ENCODE data around the gene CLN5.
A peak's percentile ranks its signal among the peaks of the same experiment; 100 is the strongest.

CLN5 gene

DNA sequence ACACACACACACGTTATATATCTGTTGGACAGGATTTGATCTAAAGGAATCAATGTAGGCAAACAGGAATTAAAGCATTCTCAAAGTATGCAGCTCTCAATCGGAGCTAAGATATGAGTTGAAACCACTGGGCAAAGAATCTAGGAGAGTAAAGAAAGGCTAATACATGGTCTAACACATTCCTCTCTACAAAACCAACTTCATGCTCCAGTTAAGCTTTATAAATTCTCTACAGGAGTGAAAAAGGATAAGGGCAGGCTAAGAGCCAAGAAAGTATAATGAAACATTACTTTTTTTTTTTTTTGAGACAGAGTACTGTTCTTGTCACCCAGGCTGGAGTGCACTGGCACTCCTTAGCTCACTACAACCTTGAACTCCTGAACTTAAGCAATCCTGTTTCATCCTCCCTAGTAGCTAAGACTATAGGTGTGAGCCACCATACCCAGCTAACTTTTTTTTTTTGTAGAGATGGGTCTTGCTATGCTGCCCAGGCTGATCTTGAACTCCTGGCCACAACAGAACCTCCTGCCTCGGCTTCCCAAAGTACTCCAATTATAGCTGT lies 24.5 kb downstream of the CLN5 start:
- Mint-ChIP-seq H3K27me3 (no peaks in the 10 kb centered on the region), H3K36me3 (peaks cover 54% of the 10 kb centered on the region), H3K27ac (no peak overlapping the region), H3K9me3 (no peaks in the 10 kb centered on the region), H3K4me1 (peaks cover 9% of the 10 kb centered on the region), H3K4me3 (no peak overlapping the region)
- DNase-seq: no peak
- CTCF ChIA-PET: interaction anchor here (0.9 to 2.3 kb wide), 4 partner anchors 9 to 23 kb away, joined by 3 to 9 read pairs (median 4); no protein-coding TSS in a partner anchor

- CTCF ChIA-PET: interaction anchor here (0.9 to 2.3 kb wide), 4 partner anchors 8 to 24 kb away, joined by 3 to 9 read pairs (median 4); no protein-coding TSS in a partner anchor
- Mint-ChIP-seq H3K27ac (no peak overlapping the region), H3K4me3 (no peak overlapping the region), H3K4me1 (peaks cover 16% of the 10 kb centered on the region), H3K27me3 (no peaks in the 10 kb centered on the region), H3K9me3 (no peaks in the 10 kb centered on the region), H3K36me3 (peaks cover 52% of the 10 kb centered on the region)
- no peak for DNase-seq
Observed at GRCh38 chr13:77016888-77017623, 25.2 kb downstream of the CLN5 start.

GRCh38 chr13:77019756-77020155 lies 27.9 kb downstream of the CLN5 start:
- Mint-ChIP-seq H3K9me3 (no peaks in the 10 kb centered on the region), H3K27me3 (no peaks in the 10 kb centered on the region), H3K4me1 (peaks cover 41% of the 10 kb centered on the region), H3K4me3 (no peak overlapping the region), H3K27ac (no peak overlapping the region), H3K36me3 (peaks cover 44% of the 10 kb centered on the region)
- DNase-seq: no peak
- CTCF ChIA-PET: interaction anchor here (0.7 kb wide), 1 partner anchor 33 kb away, joined by 3 read pairs; no protein-coding TSS in a partner anchor

DNA sequence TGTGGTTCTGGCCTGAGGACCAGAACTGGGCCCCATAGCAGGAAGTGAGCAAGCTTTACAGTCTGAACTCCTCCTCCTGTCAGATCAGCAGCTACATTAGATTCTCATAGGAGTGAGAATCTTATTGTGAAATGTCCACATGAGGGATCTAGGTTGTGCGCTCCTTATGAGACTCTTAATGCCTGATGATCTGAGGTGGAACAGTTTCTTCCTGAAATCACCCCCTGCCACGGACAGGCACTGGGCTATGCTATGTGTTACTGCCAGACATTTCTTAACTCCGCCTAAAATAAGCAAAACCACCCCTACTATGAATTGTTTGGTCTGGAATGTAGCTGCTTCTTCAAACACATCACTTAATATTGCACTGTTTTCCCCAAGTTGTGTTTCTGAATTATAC lies 30.5 kb downstream of the CLN5 start:
- peaks cover 57% of the 10 kb centered on the region for H3K4me1 Mint-ChIP-seq
- no peak for DNase-seq
- H3K27ac Mint-ChIP-seq: peak overlapping the region; percentile 45
- CTCF ChIA-PET: interaction anchor here (1.3 kb wide), 1 partner anchor 29 kb away, joined by 3 read pairs; no protein-coding TSS in a partner anchor
- no peak overlapping the region for H3K4me3 Mint-ChIP-seq
- peaks cover 40% of the 10 kb centered on the region for H3K36me3 Mint-ChIP-seq
- no peaks in the 10 kb centered on the region for H3K9me3 Mint-ChIP-seq
- H3K27me3 Mint-ChIP-seq: peaks cover 9% of the 10 kb centered on the region

- Mint-ChIP-seq H3K27me3 (peaks cover 12% of the 10 kb centered on the region), H3K36me3 (peaks cover 27% of the 10 kb centered on the region), H3K9me3 (no peaks in the 10 kb centered on the region), H3K4me1 (peaks cover 62% of the 10 kb centered on the region), H3K27ac (peak overlapping the region; percentile 98), H3K4me3 (peak overlapping the region; percentile 97)
- peak; percentile 89 for DNase-seq
- CTCF ChIA-PET: interaction anchor here (0.9 to 2.0 kb wide), 6 partner anchors 9 to 299 kb away, joined by 3 to 9 read pairs (median 4); partner anchors contain the start of gene CLN5
Observed at GRCh38 chr13:77026255-77026860, 34.5 kb downstream of the CLN5 start.

DNA sequence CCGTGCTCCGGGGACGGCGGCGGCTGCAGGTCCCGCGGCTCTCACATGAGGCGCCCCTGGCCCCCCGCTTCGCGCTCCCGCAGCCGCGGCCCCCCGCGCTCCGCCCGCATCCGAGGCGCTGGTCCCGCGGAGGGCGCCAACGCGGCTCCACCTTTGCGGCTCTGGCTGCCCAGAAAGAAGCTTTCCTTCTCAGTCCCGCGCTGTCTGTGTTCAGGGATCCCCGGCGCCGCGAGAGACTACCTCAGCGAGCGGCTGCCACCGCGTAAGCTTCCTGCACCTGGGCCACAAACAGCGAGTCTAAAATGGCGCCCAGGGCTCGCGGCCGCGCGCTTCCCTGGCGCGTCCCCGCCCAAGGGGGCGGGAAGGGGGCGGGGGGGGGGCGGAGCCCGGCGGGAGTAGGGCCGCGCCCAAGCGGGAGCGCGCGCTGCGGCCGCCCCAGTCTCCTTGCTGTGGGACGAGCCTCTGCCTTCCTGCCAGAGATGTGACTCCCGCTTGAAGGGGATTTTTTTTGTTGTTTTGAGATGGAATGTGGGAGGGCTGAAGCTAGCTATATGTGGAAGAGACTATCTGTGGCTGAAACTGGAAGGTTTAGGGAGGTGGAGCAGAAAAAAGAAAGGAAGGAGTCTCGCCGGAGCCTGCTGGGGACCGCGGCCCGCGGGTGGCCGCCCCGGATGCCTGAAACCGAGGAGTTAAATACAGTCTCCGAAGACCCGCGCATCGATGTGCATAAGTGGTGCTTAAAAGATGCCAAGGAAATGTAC lies 35.2 kb downstream of the CLN5 start, which contains the start of gene FBXL3:
Gene FBXL3 (minus strand): TSS at position 299 of the 761 bp plus-strand sequence. CDS start 5,299 bp downstream, outside the sequence.
- peaks cover 12% of the 10 kb centered on the region for H3K27me3 Mint-ChIP-seq
- H3K4me1 Mint-ChIP-seq: peaks cover 55% of the 10 kb centered on the region

DNA sequence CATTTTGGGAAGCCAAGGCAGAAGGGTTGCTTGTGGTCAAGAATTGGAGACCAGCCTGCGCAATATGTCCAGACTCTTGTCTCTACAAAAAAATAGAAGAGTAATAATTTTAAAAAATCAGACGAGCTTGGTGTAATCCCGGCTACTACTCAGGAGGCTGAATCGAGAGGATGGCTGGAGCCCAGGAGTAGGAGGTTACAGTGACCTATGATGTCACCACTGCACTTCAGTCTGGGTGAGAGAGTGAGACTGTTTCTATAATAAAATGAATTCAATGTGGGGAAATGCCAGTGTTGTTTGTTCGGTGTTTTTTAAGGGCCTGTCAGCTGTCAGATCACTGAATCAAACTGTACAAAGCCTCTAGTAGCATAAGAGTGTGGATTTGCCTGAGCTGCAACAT lies 36.3 kb downstream of the CLN5 start:
- peak overlapping the region; percentile 49 for H3K27ac Mint-ChIP-seq
- H3K9me3 Mint-ChIP-seq: no peaks in the 10 kb centered on the region
- peaks cover 12% of the 10 kb centered on the region for H3K27me3 Mint-ChIP-seq
- CTCF ChIA-PET: interaction anchor here (1.0 to 2.0 kb wide), 3 partner anchors 28 to 450 kb away, joined by 3 to 5 read pairs (median 3); no protein-coding TSS in a partner anchor
- H3K36me3 Mint-ChIP-seq: peaks cover 17% of the 10 kb centered on the region
- peak overlapping the region; percentile 97 for H3K4me3 Mint-ChIP-seq
- DNase-seq: no peak
- peaks cover 44% of the 10 kb centered on the region for H3K4me1 Mint-ChIP-seq

More for the DNA sequence above, 35.2 kb downstream of the CLN5 start, which contains the start of gene FBXL3:
- H3K9me3 Mint-ChIP-seq: no peaks in the 10 kb centered on the region
- DNase-seq: peak; percentile 84
- peak within 1 kb of the TSS; percentile 98 for H3K27ac Mint-ChIP-seq
- peaks cover 24% of the 10 kb centered on the region for H3K36me3 Mint-ChIP-seq
- CTCF ChIA-PET: interaction anchor here (0.9 to 2.0 kb wide), 5 partner anchors 8 to 451 kb away, joined by 3 to 5 read pairs (median 3); no protein-coding TSS in a partner anchor
- peak within 1 kb of the TSS; percentile 97 for H3K4me3 Mint-ChIP-seq

GRCh38 chr13:77029436-77029835 lies 37.6 kb downstream of the CLN5 start:
- no peak overlapping the region for H3K4me3 Mint-ChIP-seq
- no peak for DNase-seq
- H3K27me3 Mint-ChIP-seq: peaks cover 12% of the 10 kb centered on the region
- peaks cover 34% of the 10 kb centered on the region for H3K4me1 Mint-ChIP-seq
- no peak overlapping the region for H3K27ac Mint-ChIP-seq
- no peaks in the 10 kb centered on the region for H3K9me3 Mint-ChIP-seq
- CTCF ChIA-PET: no interaction called here
- peaks cover 10% of the 10 kb centered on the region for H3K36me3 Mint-ChIP-seq

DNA sequence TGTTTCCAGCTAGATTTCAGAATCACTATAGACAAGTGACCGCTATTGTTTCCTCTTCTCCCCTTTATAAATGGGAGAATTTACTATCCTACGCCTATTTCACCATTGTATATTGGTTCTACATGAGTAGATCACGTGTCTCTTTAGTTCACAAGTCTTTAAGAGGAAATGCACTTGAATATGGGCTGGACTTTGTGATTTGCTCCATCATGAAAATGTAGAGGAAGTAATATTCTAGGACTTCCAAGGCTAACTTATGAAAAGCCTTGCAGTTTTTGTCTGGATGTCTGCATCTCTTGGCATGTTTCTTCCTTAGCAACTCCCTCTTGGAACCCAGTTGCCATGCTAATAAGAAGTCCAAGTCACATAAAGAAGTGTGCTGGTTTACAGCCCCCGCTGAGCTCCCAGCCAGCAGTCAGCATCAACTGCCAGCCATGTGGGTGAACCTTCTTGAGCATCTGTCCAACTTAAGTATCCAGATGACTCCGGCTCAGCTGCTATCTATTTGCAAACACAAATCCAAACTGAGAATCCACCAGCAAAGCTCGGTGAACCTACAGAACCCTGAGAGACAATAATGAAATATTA lies 39.9 kb downstream of the CLN5 start:
- peaks cover 1% of the 10 kb centered on the region for H3K36me3 Mint-ChIP-seq
- peaks cover 8% of the 10 kb centered on the region for H3K27me3 Mint-ChIP-seq
- no peak overlapping the region for H3K4me3 Mint-ChIP-seq
- H3K9me3 Mint-ChIP-seq: no peaks in the 10 kb centered on the region
- no peak overlapping the region for H3K27ac Mint-ChIP-seq
- CTCF ChIA-PET: interaction anchor here (0.8 to 1.3 kb wide), 2 partner anchors 10 to 15 kb away, joined by 3 to 4 read pairs; no protein-coding TSS in a partner anchor
- peaks cover 15% of the 10 kb centered on the region for H3K4me1 Mint-ChIP-seq
- DNase-seq: no peak

- Mint-ChIP-seq H3K4me3 (no peak overlapping the region), H3K36me3 (no peaks in the 10 kb centered on the region)
Observed at GRCh38 chr13:77033717-77034302, 41.9 kb downstream of the CLN5 start.

DNA sequence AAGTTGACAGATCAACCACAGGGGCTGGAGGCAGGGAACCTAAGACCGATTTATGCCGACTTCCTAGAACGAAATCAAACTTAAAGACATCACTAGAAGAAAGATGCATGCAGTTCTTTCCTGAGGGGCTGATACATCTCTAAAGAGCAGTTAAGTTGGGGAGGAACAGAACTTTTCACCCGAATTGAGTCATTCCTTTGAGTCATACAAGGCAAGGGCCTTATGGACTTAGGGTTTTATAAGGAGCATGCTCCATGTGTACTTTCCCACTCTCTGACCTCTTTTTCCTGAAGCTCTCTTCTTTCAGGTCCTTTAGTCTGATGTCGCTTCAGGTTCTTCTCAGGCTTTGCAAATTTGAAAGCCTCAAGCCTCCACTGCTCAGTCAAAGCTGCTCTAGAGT lies 43.0 kb downstream of the CLN5 start:
- CTCF ChIA-PET: interaction anchor here (0.7 to 0.9 kb wide), 2 partner anchors 8 to 55 kb away, joined by 3 to 5 read pairs; partner anchors contain the start of gene FBXL3
- Mint-ChIP-seq H3K27me3 (peaks cover 4% of the 10 kb centered on the region), H3K4me3 (no peak overlapping the region), H3K36me3 (no peaks in the 10 kb centered on the region), H3K4me1 (no peaks in the 10 kb centered on the region), H3K9me3 (no peaks in the 10 kb centered on the region), H3K27ac (no peak overlapping the region)
- DNase-seq: no peak

More at GRCh38 chr13:77033717-77034302, 41.9 kb downstream of the CLN5 start:
- no peaks in the 10 kb centered on the region for H3K4me1 Mint-ChIP-seq
- H3K27ac Mint-ChIP-seq: no peak overlapping the region
- peaks cover 4% of the 10 kb centered on the region for H3K27me3 Mint-ChIP-seq
- no peak for DNase-seq
- no peaks in the 10 kb centered on the region for H3K9me3 Mint-ChIP-seq
- CTCF ChIA-PET: no interaction called here

- no peak overlapping the region for H3K4me3 Mint-ChIP-seq
- no peaks in the 10 kb centered on the region for H3K27me3 Mint-ChIP-seq
- H3K27ac Mint-ChIP-seq: no peak overlapping the region
- CTCF ChIA-PET: no interaction called here
- no peaks in the 10 kb centered on the region for H3K4me1 Mint-ChIP-seq
- H3K9me3 Mint-ChIP-seq: no peaks in the 10 kb centered on the region
- DNase-seq: no peak
- H3K36me3 Mint-ChIP-seq: no peaks in the 10 kb centered on the region
Observed at GRCh38 chr13:77036279-77036678, 44.4 kb downstream of the CLN5 start.

DNA sequence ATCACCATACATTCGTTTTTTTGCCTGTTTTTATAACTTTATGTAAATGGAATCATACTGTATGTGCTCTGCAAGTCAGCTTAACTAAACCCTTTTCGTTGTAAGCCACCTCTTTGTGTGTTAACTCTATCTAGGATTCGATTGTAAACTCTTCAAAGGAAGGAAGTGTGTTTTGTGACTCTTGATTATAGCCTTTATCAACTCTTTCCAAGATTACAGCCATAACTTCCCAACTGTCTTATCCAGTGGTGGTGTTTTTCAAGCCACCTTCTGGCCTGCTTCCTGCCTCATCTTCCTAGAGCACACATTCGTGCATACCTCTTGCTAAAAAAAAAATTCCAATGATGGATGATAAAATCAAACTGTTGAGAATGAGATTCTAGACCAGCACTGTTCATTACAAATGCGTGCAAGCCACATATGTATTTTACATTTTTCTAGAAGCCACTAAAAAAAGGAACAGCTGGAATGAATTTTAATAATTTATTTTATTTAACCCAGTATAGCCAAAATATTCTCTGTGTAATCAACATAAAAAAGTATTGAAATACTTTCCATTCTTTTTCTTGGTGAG lies 47.1 kb downstream of the CLN5 start:
- Mint-ChIP-seq H3K4me3 (no peak overlapping the region), H3K27me3 (no peaks in the 10 kb centered on the region), H3K9me3 (no peaks in the 10 kb centered on the region), H3K4me1 (no peaks in the 10 kb centered on the region), H3K27ac (no peak overlapping the region), H3K36me3 (peaks cover 7% of the 10 kb centered on the region)
- no peak for DNase-seq
- CTCF ChIA-PET: no interaction called here
